Esophagus muscularis mucosa (tissue), 4 donors: ENCODE data around the gene PSMC3.

ENCODE experiments used
- EP300 ChIP-seq: sonication (generic); formaldehyde crosslinking; IDR thresholded peaks from one replicate; pipeline ENCODE4 v1.6.1; 2017; ENCODE audit warnings: antibody characterized with exemption
- POLR2A ChIP-seq: fragments of 450-650 bp; IDR thresholded peaks from one replicate; pipeline ENCODE4 v1.6.1; 2017; ENCODE audit warnings: antibody characterized with exemption, moderate library complexity, mild to moderate bottlenecking, low read depth
- TF ChIP-seq, protein P1 (sequence below), 3 experiments: fragments of 200-600 bp in 2 of 3; fragments of 450-650 bp in 1 of 3; sonication (generic) in 2 of 3; IDR thresholded peaks; one replicate each; pipeline ENCODE4 v1.5.1; 2017 to 2019; ENCODE audit warnings: antibody characterized with exemption in 3 of 3, mild to moderate bottlenecking in 2 of 3, moderate library complexity in 1 of 3

DNA sequence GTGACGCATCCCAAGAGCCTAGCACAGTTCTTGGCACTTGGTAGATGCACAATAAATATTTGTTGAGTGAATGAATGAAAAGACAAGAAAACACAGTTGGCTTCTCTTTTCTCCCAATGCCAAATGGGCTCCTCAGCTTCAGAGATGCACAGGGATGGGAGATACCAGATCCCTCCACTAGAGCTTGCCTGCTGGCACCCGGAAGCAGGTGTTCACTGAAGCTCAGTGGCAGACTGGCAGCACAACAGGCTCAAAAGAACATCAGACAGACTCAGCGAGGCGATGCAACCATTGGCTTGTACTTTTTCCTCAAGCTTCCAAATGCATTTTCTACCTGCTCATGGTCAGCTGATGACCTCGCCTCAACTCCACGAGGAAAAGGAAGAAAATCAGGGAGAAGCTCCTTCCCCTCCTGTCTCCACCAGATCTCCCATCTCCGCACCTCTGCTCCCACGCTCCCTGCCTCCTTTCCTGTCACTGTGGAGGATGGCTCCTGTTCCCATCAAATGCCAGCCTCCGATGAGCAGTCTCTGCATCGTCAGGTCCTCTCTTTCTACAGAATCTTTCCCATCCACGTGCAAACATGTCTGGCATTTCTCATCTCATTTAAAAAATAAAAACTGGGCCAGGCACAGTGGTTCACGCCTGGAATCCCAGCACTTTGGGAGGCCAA is 16.9 kb upstream of the PSMC3 start:
- TF ChIP-seq, protein P1, sequence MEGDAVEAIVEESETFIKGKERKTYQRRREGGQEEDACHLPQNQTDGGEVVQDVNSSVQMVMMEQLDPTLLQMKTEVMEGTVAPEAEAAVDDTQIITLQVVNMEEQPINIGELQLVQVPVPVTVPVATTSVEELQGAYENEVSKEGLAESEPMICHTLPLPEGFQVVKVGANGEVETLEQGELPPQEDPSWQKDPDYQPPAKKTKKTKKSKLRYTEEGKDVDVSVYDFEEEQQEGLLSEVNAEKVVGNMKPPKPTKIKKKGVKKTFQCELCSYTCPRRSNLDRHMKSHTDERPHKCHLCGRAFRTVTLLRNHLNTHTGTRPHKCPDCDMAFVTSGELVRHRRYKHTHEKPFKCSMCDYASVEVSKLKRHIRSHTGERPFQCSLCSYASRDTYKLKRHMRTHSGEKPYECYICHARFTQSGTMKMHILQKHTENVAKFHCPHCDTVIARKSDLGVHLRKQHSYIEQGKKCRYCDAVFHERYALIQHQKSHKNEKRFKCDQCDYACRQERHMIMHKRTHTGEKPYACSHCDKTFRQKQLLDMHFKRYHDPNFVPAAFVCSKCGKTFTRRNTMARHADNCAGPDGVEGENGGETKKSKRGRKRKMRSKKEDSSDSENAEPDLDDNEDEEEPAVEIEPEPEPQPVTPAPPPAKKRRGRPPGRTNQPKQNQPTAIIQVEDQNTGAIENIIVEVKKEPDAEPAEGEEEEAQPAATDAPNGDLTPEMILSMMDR (IDR thresholded peaks at IDR 0.05) = no peak
- TF ChIP-seq EP300 (no peak), POLR2A (no peak)
